Ascending aorta (tissue), 2 donors: Measurements from ENCODE around the gene AOPEP. TPM values are rescaled to one million over a fixed set of nuclear protein-coding genes. Genes with fewer than 3 reads are reported as not detected.
A peak's percentile ranks its signal among the peaks of the same experiment; 100 is the strongest.

ENCODE experiments used
- DNase-seq, 2 donors: peaks; one replicate each; pipeline ENCODE4 v3.0.0-alpha.2; 2019; ENCODE audit warnings: low spot score in 2 of 2
- H3K27ac ChIP-seq, 2 donors: fragments of 200-600 bp; sonication (generic); one replicate each; pipeline ENCODE4 v1.5.1; 2016 to 2017; ENCODE audit warnings: mild to moderate bottlenecking in 1 of 2
- H3K27me3 ChIP-seq: fragments of 200-600 bp; sonication (generic); one replicate; pipeline ENCODE4 v1.5.1; 2017
- H3K36me3 ChIP-seq, 2 donors: fragments of 200-600 bp; sonication (generic); one replicate each; pipeline ENCODE4 v1.5.1; 2016
- H3K4me1 ChIP-seq, 2 donors: fragments of 200-600 bp; sonication (generic); one replicate each; pipeline ENCODE4 v1.5.1; 2016 to 2017; ENCODE audit warnings: mild to moderate bottlenecking in 1 of 2
- H3K4me3 ChIP-seq, 2 donors: fragments of 200-600 bp; sonication (generic); one replicate each; pipeline ENCODE4 v1.5.1; 2016 to 2017; ENCODE audit warnings: mild to moderate bottlenecking in 1 of 2
- H3K9me3 ChIP-seq, 2 donors: fragments of 200-600 bp; sonication (generic); one replicate each; pipeline ENCODE4 v1.5.1; 2016
- CTCF ChIP-seq, 3 experiments: fragments of 200-600 bp in 2 of 3; fragments of 450-650 bp in 1 of 3; sonication (generic) in 2 of 3; IDR thresholded peaks; one replicate each; pipeline ENCODE4 v1.5.1; 2016 to 2019; ENCODE audit warnings: antibody characterized with exemption in 3 of 3, mild to moderate bottlenecking in 1 of 3, moderate library complexity in 1 of 3
- intact Hi-C: fragments of 100-400 bp; cut with DNase I; formaldehyde crosslinking; loops from one replicate; pipeline ENCODE4 v1.15.1; 2023
- total RNA-seq: library from RNA; depleted of rRNA; stranded (reverse); fragments of >200 nt; gene quantifications from one replicate; pipeline ENCODE4 v1.1.0, GENCODE V29; 2016

The AOPEP gene
- total RNA-seq, 1 donor from 2014 or later, result 333 TPM

GRCh38 chr9:94889628-94890027 lies 163.1 kb downstream of the AOPEP start:
- H3K4me3 ChIP-seq, result no peak overlapping the region
- no peak overlapping the region for H3K27ac ChIP-seq
- no peak for TF ChIP-seq CTCF (IDR thresholded peaks at IDR 0.05)
- peaks cover 0 to 6% of the 10 kb centered on the region in 2 donors for H3K9me3 ChIP-seq
- H3K36me3 ChIP-seq, result no peaks in the 10 kb centered on the region
- no peaks in the 10 kb centered on the region for H3K27me3 ChIP-seq
- peaks cover 0 to 18% of the 10 kb centered on the region in 2 donors for H3K4me1 ChIP-seq
- intact Hi-C loops, result no loop called here
- no peak for DNase-seq

- intact Hi-C loops, result no loop called here
- no peak for DNase-seq
- H3K27ac ChIP-seq, result no peak overlapping the region
- no peak overlapping the region for H3K4me3 ChIP-seq
- peaks cover 0 to 6% of the 10 kb centered on the region in 2 donors for H3K9me3 ChIP-seq
- H3K36me3 ChIP-seq, result no peaks in the 10 kb centered on the region
- H3K27me3 ChIP-seq, result no peaks in the 10 kb centered on the region
- no peak for TF ChIP-seq CTCF (IDR thresholded peaks at IDR 0.05)
- H3K4me1 ChIP-seq, result peaks cover 0 to 11% of the 10 kb centered on the region in 2 donors
Measured at GRCh38 chr9:94891183-94891582, 164.7 kb downstream of the AOPEP start.

- Histone ChIP-seq H3K9me3 (peaks cover 0 to 6% of the 10 kb centered on the region in 2 donors), H3K27ac (no peak overlapping the region), H3K4me1 (peaks cover 0 to 11% of the 10 kb centered on the region in 2 donors), H3K27me3 (no peaks in the 10 kb centered on the region), H3K4me3 (no peak overlapping the region), H3K36me3 (no peaks in the 10 kb centered on the region)
- no peak for DNase-seq
- no peak for TF ChIP-seq CTCF (IDR thresholded peaks at IDR 0.05)
- intact Hi-C loops, result no loop called here
Measured at GRCh38 chr9:94892675-94893074, 166.2 kb downstream of the AOPEP start.

- Histone ChIP-seq H3K4me3 (no peak overlapping the region), H3K27me3 (no peaks in the 10 kb centered on the region), H3K9me3 (peaks cover 0 to 6% of the 10 kb centered on the region in 2 donors), H3K27ac (peak overlapping the region in 1 of 2 donors; percentile 33), H3K4me1 (peaks cover 0 to 15% of the 10 kb centered on the region in 2 donors), H3K36me3 (no peaks in the 10 kb centered on the region)
- no peak for DNase-seq
- intact Hi-C loops, result no loop called here
- no peak for TF ChIP-seq CTCF (IDR thresholded peaks at IDR 0.05)
Measured at GRCh38 chr9:94894094-94894699, 167.7 kb downstream of the AOPEP start.

GRCh38 chr9:94895668-94896067 lies 169.2 kb downstream of the AOPEP start:
- no peak overlapping the region for H3K27ac ChIP-seq
- no peak for DNase-seq
- H3K4me1 ChIP-seq, result peaks cover 0 to 26% of the 10 kb centered on the region in 2 donors
- H3K9me3 ChIP-seq, result peaks cover 0 to 6% of the 10 kb centered on the region in 2 donors
- H3K4me3 ChIP-seq, result no peak overlapping the region
- intact Hi-C loops, result no loop called here
- H3K27me3 ChIP-seq, result no peaks in the 10 kb centered on the region
- H3K36me3 ChIP-seq, result no peaks in the 10 kb centered on the region
- no peak for TF ChIP-seq CTCF (IDR thresholded peaks at IDR 0.05)

- intact Hi-C loops, result no loop called here
- H3K4me1 ChIP-seq, result peaks cover 2 to 31% of the 10 kb centered on the region in 2 donors
- no peaks in the 10 kb centered on the region for H3K9me3 ChIP-seq
- no peaks in the 10 kb centered on the region for H3K36me3 ChIP-seq
- no peak for DNase-seq
- no peak for TF ChIP-seq CTCF (IDR thresholded peaks at IDR 0.05)
- H3K27me3 ChIP-seq, result no peaks in the 10 kb centered on the region
- no peak overlapping the region for H3K4me3 ChIP-seq
- no peak overlapping the region for H3K27ac ChIP-seq
Measured at GRCh38 chr9:94896512-94896911, 170.0 kb downstream of the AOPEP start.
